H9 (cell line): ENCODE data around the gene SLC26A5. TPM values are rescaled to one million over a fixed set of nuclear protein-coding genes. Genes with fewer than 3 reads are reported as not detected.

ENCODE experiments used
- DNase-seq: peaks from one replicate; pipeline ENCODE4 v3.0.0-alpha.2; 2017
- H2AFZ ChIP-seq: one replicate; pipeline ENCODE4 v1.6.1; 2013; ENCODE audit warnings: mild to moderate bottlenecking, low read length, control low read depth, moderate library complexity
- H2AK5ac ChIP-seq: 2 replicates; pipeline ENCODE4 v1.6.1; 2013; ENCODE audit warnings: low read length, control low read depth, mixed read lengths; ENCODE audit not compliant: insufficient read length
- H2BK120ac ChIP-seq: one replicate; pipeline ENCODE4 v1.6.1; 2013; ENCODE audit warnings: low read depth, mild to moderate bottlenecking, low read length, control low read depth, inconsistent platforms; ENCODE audit not compliant: poor library complexity, severe bottlenecking
- H2BK12ac ChIP-seq: 2 replicates; pipeline ENCODE4 v1.6.1; 2013; ENCODE audit warnings: low read length, control low read depth, mixed read lengths, low read depth; ENCODE audit not compliant: insufficient read length
- H2BK15ac ChIP-seq: 2 replicates; pipeline ENCODE4 v1.6.1; 2013; ENCODE audit warnings: low read depth, low read length, control low read depth
- H2BK20ac ChIP-seq: one replicate; pipeline ENCODE4 v1.6.1; 2013; ENCODE audit warnings: low read depth, mild to moderate bottlenecking, low read length, control low read depth, inconsistent platforms; ENCODE audit not compliant: poor library complexity, severe bottlenecking
- H2BK5ac ChIP-seq: 2 replicates; pipeline ENCODE4 v1.6.1; 2013; ENCODE audit warnings: low read length, control low read depth, mixed read lengths; ENCODE audit not compliant: insufficient read length
- H3K14ac ChIP-seq: 2 replicates; pipeline ENCODE4 v1.6.1; 2013; ENCODE audit warnings: low read length, control low read depth; ENCODE audit not compliant: insufficient read depth
- H3K18ac ChIP-seq: 2 replicates; pipeline ENCODE4 v1.6.1; 2013; ENCODE audit warnings: low read depth, mild to moderate bottlenecking, mixed read lengths, low read length, control low read depth; ENCODE audit not compliant: insufficient read length
- H3K23ac ChIP-seq: 2 replicates; pipeline ENCODE4 v1.6.1; 2013; ENCODE audit warnings: low read length, control low read depth, mixed read lengths, low read depth; ENCODE audit not compliant: insufficient read length
- H3K23me2 ChIP-seq: 2 replicates; pipeline ENCODE4 v1.6.1; 2013; ENCODE audit warnings: low read depth, mild to moderate bottlenecking, mixed read lengths, low read length, control low read depth; ENCODE audit not compliant: insufficient read length, poor library complexity, severe bottlenecking
- H3K27ac ChIP-seq: 2 replicates; pipeline ENCODE4 v1.5.1; 2013; ENCODE audit warnings: low read length, control low read depth, mixed read lengths, low read depth; ENCODE audit not compliant: insufficient read length
- H3K27me3 ChIP-seq: 2 replicates; pipeline ENCODE4 v1.6.1; 2013; ENCODE audit warnings: low read length, control low read depth, inconsistent platforms; ENCODE audit not compliant: insufficient read depth
- H3K4ac ChIP-seq: 2 replicates; pipeline ENCODE4 v1.6.1; 2013; ENCODE audit warnings: low read depth, mild to moderate bottlenecking, control low read depth, inconsistent platforms, low read length, moderate library complexity
- H3K4me1 ChIP-seq: 2 replicates; pipeline ENCODE4 v1.6.1; 2013; ENCODE audit warnings: low read length, control low read depth, inconsistent platforms; ENCODE audit not compliant: insufficient read depth
- H3K4me2 ChIP-seq: 2 replicates; pipeline ENCODE4 v1.6.1; 2013; ENCODE audit warnings: low read length, control low read depth, mixed read lengths; ENCODE audit not compliant: insufficient read length, insufficient read depth
- H3K56ac ChIP-seq: 2 replicates; pipeline ENCODE4 v1.6.1; 2013; ENCODE audit warnings: low read depth, mild to moderate bottlenecking, mixed read lengths, low read length, control low read depth; ENCODE audit not compliant: insufficient read length
- H3K79me1 ChIP-seq: 2 replicates; pipeline ENCODE4 v1.6.1; 2013; ENCODE audit warnings: low read depth, mild to moderate bottlenecking, moderate library complexity, low read length, control low read depth, inconsistent platforms; ENCODE audit not compliant: insufficient read depth, poor library complexity, severe bottlenecking
- H3K79me2 ChIP-seq: 2 replicates; pipeline ENCODE4 v1.6.1; 2013; ENCODE audit warnings: low read length, control low read depth, inconsistent platforms; ENCODE audit not compliant: insufficient read depth
- H3K9ac ChIP-seq: 2 replicates; pipeline ENCODE4 v1.6.1; 2013; ENCODE audit warnings: low read length, control low read depth, mixed read lengths; ENCODE audit not compliant: insufficient read length; ENCODE audit errors: extremely low read depth
- H3K9me3 ChIP-seq: one replicate; pipeline ENCODE4 v1.6.1; 2013; ENCODE audit warnings: low read depth, low read length, inconsistent platforms; ENCODE audit not compliant: control insufficient read depth
- H3T11ph ChIP-seq: one replicate; pipeline ENCODE4 v1.6.1; 2013; ENCODE audit warnings: mild to moderate bottlenecking, low read length, control low read depth, inconsistent platforms
- H4K20me1 ChIP-seq: one replicate; pipeline ENCODE4 v1.6.1; 2013; ENCODE audit not compliant: control insufficient read depth, insufficient read length, insufficient read depth
- H4K5ac ChIP-seq: 2 replicates; pipeline ENCODE4 v1.6.1; 2013; ENCODE audit warnings: low read depth, mild to moderate bottlenecking, mixed read lengths, low read length, control low read depth; ENCODE audit not compliant: insufficient read length
- H4K8ac ChIP-seq: replicated peaks from 2 replicates; pipeline ENCODE4 v1.6.1; 2013; ENCODE audit warnings: low read length, control low read depth, mixed read lengths, low read depth; ENCODE audit not compliant: insufficient read length
- H4K91ac ChIP-seq: 2 replicates; pipeline ENCODE4 v1.6.1; 2013; ENCODE audit warnings: low read depth, mild to moderate bottlenecking, moderate library complexity, mixed read lengths, low read length, control low read depth; ENCODE audit not compliant: insufficient read length
- H3K27ac Mint-ChIP-seq, 3 experiments: 2 replicates in 2 of 3; 3 replicates in 1 of 3; pipeline ENCODE4 v1.8.0; 2020 to 2021; ENCODE audit warnings: mixed read lengths in 3 of 3, mild to moderate bottlenecking in 1 of 3, moderate library complexity in 1 of 3
- H3K27me3 Mint-ChIP-seq: 2 replicates; pipeline ENCODE4 v1.8.0; 2021; ENCODE audit warnings: low read depth, mild to moderate bottlenecking, moderate library complexity, mixed read lengths
- H3K36me3 Mint-ChIP-seq, 3 experiments: 2 replicates in 2 of 3; 3 replicates in 1 of 3; pipeline ENCODE4 v1.8.0; 2020 to 2021; ENCODE audit warnings: low read depth in 3 of 3, mixed read lengths in 3 of 3; ENCODE audit not compliant: insufficient read depth in 1 of 3
- H3K4me1 Mint-ChIP-seq, 2 experiments: 2 replicates each; pipeline ENCODE4 v1.8.0; 2020; ENCODE audit warnings: mixed read lengths in 2 of 2
- H3K4me3 Mint-ChIP-seq, 2 experiments: 2 replicates in 1 of 2; 3 replicates in 1 of 2; pipeline ENCODE4 v1.8.0; 2020 to 2021; ENCODE audit warnings: mild to moderate bottlenecking in 2 of 2, mixed read lengths in 2 of 2, moderate library complexity in 1 of 2
- H3K9me3 Mint-ChIP-seq, 2 experiments: 2 replicates in 1 of 2; 3 replicates in 1 of 2; pipeline ENCODE4 v1.8.0; 2020; ENCODE audit warnings: mild to moderate bottlenecking in 2 of 2, mixed read lengths in 2 of 2, moderate library complexity in 1 of 2
- WGBS: extraction: QIAGEN DNeasy Blood & Tissue Kit; methylation state at CpG from one replicate; pipeline ENCODE4 v1.1.7; 2013; ENCODE audit warnings: missing lambda C conversion rate, low lambda C conversion rate, mixed read lengths; ENCODE audit not compliant: insufficient read length; ENCODE audit errors: extremely low coverage; 5-methylcytosine and 5-hydroxymethylcytosine counted together
- total RNA-seq: library from RNA; stranded (reverse); gene quantifications from 2 replicates; pipeline ENCODE4 v1.2.1, GENCODE V29; 2021
- TF ChIP-seq, protein P1 (sequence below): fragments of 200-600 bp; sonication (generic); conservative IDR thresholded peaks from 3 replicates; pipeline ENCODE4 v1.8.0; 2021; ENCODE audit warnings: antibody characterized with exemption, mild to moderate bottlenecking

The SLC26A5 gene
- total RNA-seq, 1 experiment from 2014 or later = not detected

DNA sequence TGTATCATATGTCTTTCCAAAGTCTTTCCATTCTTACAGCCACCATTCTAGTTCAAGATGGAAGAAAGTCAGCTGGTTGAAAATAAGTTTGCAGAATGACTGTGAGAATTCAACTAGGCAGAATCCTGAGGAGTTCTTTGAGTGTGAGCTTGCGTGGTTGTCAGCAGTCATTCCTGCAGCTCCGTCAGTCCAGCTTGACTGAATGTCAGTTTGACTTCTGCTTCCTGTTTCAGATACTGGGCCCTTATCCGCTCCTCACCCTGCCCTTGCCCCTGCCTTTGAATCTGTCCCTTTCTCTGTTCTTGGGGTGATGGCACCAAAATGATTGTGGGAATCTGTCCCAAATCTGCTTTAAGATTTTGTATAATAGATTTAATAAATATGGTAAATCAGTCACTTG, 27.8 kb downstream of the SLC26A5 start:
- Histone ChIP-seq H3K18ac (no peak overlapping the region), H3K79me2 (no peaks in the 10 kb centered on the region), H3K27ac (no peak overlapping the region), H3K4ac (no peak overlapping the region), H3K79me1 (no peaks in the 10 kb centered on the region), H3K23ac (no peak overlapping the region), H3K4me1 (no peaks in the 10 kb centered on the region), H2BK20ac (no peak overlapping the region), H2BK12ac (no peak overlapping the region), H3T11ph (no peak overlapping the region), H4K91ac (no peak overlapping the region), H3K4me2 (no peak overlapping the region), H2AFZ (no peak overlapping the region), H4K8ac (no peak overlapping the region), H2BK5ac (no peak overlapping the region), H3K56ac (no peak overlapping the region), H3K9me3 (no peaks in the 10 kb centered on the region), H3K14ac (no peak overlapping the region), H4K20me1 (no peaks in the 10 kb centered on the region), H3K27me3 (no peaks in the 10 kb centered on the region), H2BK120ac (no peak overlapping the region), H2BK15ac (no peak overlapping the region), H4K5ac (no peak overlapping the region), H3K9ac (no peak overlapping the region), H2AK5ac (no peak overlapping the region), H3K23me2 (no peaks in the 10 kb centered on the region)
- Mint-ChIP-seq H3K36me3 (no peaks in the 10 kb centered on the region), H3K27ac (no peak overlapping the region), H3K4me1 (no peaks in the 10 kb centered on the region), H3K27me3 (peaks cover 2% of the 10 kb centered on the region), H3K9me3 (peaks cover 2% of the 10 kb centered on the region in 2 experiments; a peak in 3 of 5 replicates), H3K4me3 (no peak overlapping the region)
- TF ChIP-seq, protein P1, sequence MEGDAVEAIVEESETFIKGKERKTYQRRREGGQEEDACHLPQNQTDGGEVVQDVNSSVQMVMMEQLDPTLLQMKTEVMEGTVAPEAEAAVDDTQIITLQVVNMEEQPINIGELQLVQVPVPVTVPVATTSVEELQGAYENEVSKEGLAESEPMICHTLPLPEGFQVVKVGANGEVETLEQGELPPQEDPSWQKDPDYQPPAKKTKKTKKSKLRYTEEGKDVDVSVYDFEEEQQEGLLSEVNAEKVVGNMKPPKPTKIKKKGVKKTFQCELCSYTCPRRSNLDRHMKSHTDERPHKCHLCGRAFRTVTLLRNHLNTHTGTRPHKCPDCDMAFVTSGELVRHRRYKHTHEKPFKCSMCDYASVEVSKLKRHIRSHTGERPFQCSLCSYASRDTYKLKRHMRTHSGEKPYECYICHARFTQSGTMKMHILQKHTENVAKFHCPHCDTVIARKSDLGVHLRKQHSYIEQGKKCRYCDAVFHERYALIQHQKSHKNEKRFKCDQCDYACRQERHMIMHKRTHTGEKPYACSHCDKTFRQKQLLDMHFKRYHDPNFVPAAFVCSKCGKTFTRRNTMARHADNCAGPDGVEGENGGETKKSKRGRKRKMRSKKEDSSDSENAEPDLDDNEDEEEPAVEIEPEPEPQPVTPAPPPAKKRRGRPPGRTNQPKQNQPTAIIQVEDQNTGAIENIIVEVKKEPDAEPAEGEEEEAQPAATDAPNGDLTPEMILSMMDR = no peak
- WGBS = no CpG with 5 or more reads among the region's 3 CpGs
- no peak for DNase-seq
